HG02763 (cell line): ENCODE measurements around the gene SLC13A4.

Experiments
- ATAC-seq: cut with Tn5 transposase; IDR thresholded peaks from one replicate; pipeline ENCODE4 v1.9.1; 2021; ENCODE audit warnings: mild to moderate bottlenecking, moderate library complexity; ENCODE audit not compliant: unreplicated experiment

Gene SLC13A4

GRCh38 chr7:135721198-135721820 is 6.7 kb downstream of the SLC13A4 start:
- ATAC-seq: no peak

GRCh38 chr7:135719688-135720087 is 8.3 kb downstream of the SLC13A4 start:
- ATAC-seq: no peak

GRCh38 chr7:135718794-135719437 is 9.1 kb downstream of the SLC13A4 start:
- ATAC-seq: no peak

GRCh38 chr7:135718219-135718618 is 9.8 kb downstream of the SLC13A4 start:
- no peak for ATAC-seq

- ATAC-seq: no peak
These were observed 10.3 kb downstream of the SLC13A4 start for GRCh38 chr7:135717693-135718092.

GRCh38 chr7:135716677-135717238 is 11.2 kb downstream of the SLC13A4 start:
- ATAC-seq: no peak

- no peak for ATAC-seq
These were observed 12.3 kb downstream of the SLC13A4 start for GRCh38 chr7:135715673-135716072.

GRCh38 chr7:135715055-135715522 is 12.9 kb downstream of the SLC13A4 start:
- no peak for ATAC-seq

- no peak for ATAC-seq
These were observed 13.4 kb downstream of the SLC13A4 start for GRCh38 chr7:135714534-135715009.

- no peak for ATAC-seq
These were observed 14.0 kb downstream of the SLC13A4 start for GRCh38 chr7:135713836-135714470.

GRCh38 chr7:135712796-135713195 is 15.2 kb downstream of the SLC13A4 start:
- ATAC-seq: no peak

GRCh38 chr7:135712182-135712782 is 15.7 kb downstream of the SLC13A4 start:
- ATAC-seq: no peak

- no peak for ATAC-seq
These were observed 16.9 kb downstream of the SLC13A4 start for GRCh38 chr7:135711139-135711469.

- no peak for ATAC-seq
These were observed 17.4 kb downstream of the SLC13A4 start for GRCh38 chr7:135710417-135711138.

GRCh38 chr7:135709508-135709907 is 18.5 kb downstream of the SLC13A4 start:
- ATAC-seq: no peak

GRCh38 chr7:135708041-135708440 is 19.9 kb downstream of the SLC13A4 start:
- no peak for ATAC-seq

- no peak for ATAC-seq
These were observed 20.4 kb downstream of the SLC13A4 start for GRCh38 chr7:135707570-135707966.

GRCh38 chr7:135706858-135707569 is 21.0 kb downstream of the SLC13A4 start:
- no peak for ATAC-seq

- no peak for ATAC-seq
These were observed 21.8 kb downstream of the SLC13A4 start for GRCh38 chr7:135706038-135706742.

GRCh38 chr7:135704698-135705097 is 23.3 kb downstream of the SLC13A4 start:
- no peak for ATAC-seq
